CD14-positive monocyte (primary cell): ENCODE measurements around the gene VWF. TPM values are rescaled to one million over a fixed set of nuclear protein-coding genes. Genes with fewer than 3 reads are reported as not detected.
A peak's percentile ranks its signal among the peaks of the same experiment; 100 is the strongest.

Source experiments
- DNase-seq, 3 donors: peaks; one replicate each; pipeline ENCODE4 v3.0.0-alpha.2; 2011 to 2022
- H2AFZ ChIP-seq: 2 replicates; pipeline ENCODE4 v1.6.0; 2012; ENCODE audit warnings: mild to moderate bottlenecking, low read depth, low read length, inconsistent platforms; ENCODE audit not compliant: insufficient read depth, poor library complexity, severe bottlenecking
- H3K27ac ChIP-seq, 2 donors: 1 replicate in 1 of 2; 2 replicates in 1 of 2; pipeline ENCODE4 v1.5.1; 2012 to 2013; ENCODE audit warnings: low read length in 2 of 2, control low read depth in 1 of 2, inconsistent platforms in 1 of 2, low read depth in 1 of 2, mild to moderate bottlenecking in 1 of 2
- H3K27me3 ChIP-seq, 2 donors: one replicate each; pipeline versions ENCODE4 v1.6.0 to v1.6.1; 2011 to 2013; ENCODE audit warnings: low read length in 2 of 2; ENCODE audit not compliant: control insufficient read depth in 2 of 2, insufficient read depth in 2 of 2
- H3K36me3 ChIP-seq, 2 donors: replicated peaks in 1 of 2; 1 replicate in 1 of 2; 2 replicates in 1 of 2; pipeline versions ENCODE4 v1.5.1 to v1.6.1; 2012 to 2013; ENCODE audit warnings: low read length in 2 of 2, control low read depth in 1 of 2, inconsistent platforms in 1 of 2, mild to moderate bottlenecking in 1 of 2; ENCODE audit not compliant: insufficient read depth in 2 of 2, control insufficient read depth in 1 of 2
- H3K4me1 ChIP-seq, 2 donors: 1 replicate in 1 of 2; 2 replicates in 1 of 2; pipeline versions ENCODE4 v1.5.1 to v1.6.1; 2012 to 2013; ENCODE audit warnings: low read length in 2 of 2, control low read depth in 1 of 2, inconsistent platforms in 1 of 2, mild to moderate bottlenecking in 1 of 2, moderate library complexity in 1 of 2; ENCODE audit not compliant: insufficient read depth in 2 of 2, control insufficient read depth in 1 of 2
- H3K4me2 ChIP-seq: replicated peaks from 2 replicates; pipeline ENCODE3; 2012; ENCODE audit warnings: low read length, moderate library complexity, mild to moderate bottlenecking; ENCODE audit not compliant: poor library complexity, severe bottlenecking; ENCODE audit errors: extremely low read depth
- H3K4me3 ChIP-seq, 3 experiments: fragments of 200-600 bp in 1 of 3; sonication (generic) in 1 of 3; replicated peaks in 1 of 3; 1 replicate in 2 of 3; 2 replicates in 1 of 3; pipeline ENCODE4 v1.5.1; 2011 to 2013; ENCODE audit warnings: low read length in 3 of 3, mild to moderate bottlenecking in 3 of 3, control low read depth in 2 of 3, low read depth in 2 of 3, inconsistent platforms in 1 of 3, moderate library complexity in 1 of 3
- H3K79me2 ChIP-seq: 2 replicates; pipeline ENCODE4 v1.6.0; 2012; ENCODE audit warnings: mild to moderate bottlenecking, control low read depth, inconsistent platforms, low read length, moderate library complexity; ENCODE audit not compliant: insufficient read depth
- H3K9ac ChIP-seq: 2 replicates; pipeline ENCODE4 v1.6.0; 2017; ENCODE audit warnings: low read length, mild to moderate bottlenecking; ENCODE audit not compliant: insufficient read depth, poor library complexity, severe bottlenecking
- H3K9me3 ChIP-seq, 2 donors: replicated peaks in 1 of 2; 1 replicate in 1 of 2; 2 replicates in 1 of 2; pipeline versions ENCODE4 v1.5.1 to v1.6.1; 2012 to 2013; ENCODE audit warnings: low read length in 2 of 2, control low read depth in 1 of 2; ENCODE audit not compliant: control insufficient read depth in 1 of 2, insufficient read depth in 1 of 2
- H4K20me1 ChIP-seq: 2 replicates; pipeline ENCODE4 v1.6.0; 2012; ENCODE audit warnings: mild to moderate bottlenecking, low read length, control low read depth, moderate library complexity; ENCODE audit not compliant: insufficient read depth
- H3K27ac Mint-ChIP-seq, 7 donors: one replicate each; pipeline ENCODE4 v1.8.0; 2020; ENCODE audit warnings: mild to moderate bottlenecking in 7 of 7, mixed read lengths in 7 of 7, moderate library complexity in 6 of 7, inconsistent platforms in 2 of 7
- H3K27me3 Mint-ChIP-seq, 3 donors: one replicate each; pipeline ENCODE4 v1.8.0; 2021 to 2022; ENCODE audit warnings: low read depth in 3 of 3, mild to moderate bottlenecking in 3 of 3, mixed read lengths in 3 of 3, moderate library complexity in 3 of 3, inconsistent platforms in 1 of 3
- H3K36me3 Mint-ChIP-seq, 2 donors: one replicate each; pipeline ENCODE4 v1.8.0; 2020; ENCODE audit warnings: mixed read lengths in 2 of 2, inconsistent platforms in 1 of 2, mild to moderate bottlenecking in 1 of 2
- H3K4me1 Mint-ChIP-seq: one replicate; pipeline ENCODE4 v1.8.0; 2020; ENCODE audit warnings: mild to moderate bottlenecking, mixed read lengths
- H3K4me3 Mint-ChIP-seq, 2 donors: one replicate each; pipeline ENCODE4 v1.8.0; 2020; ENCODE audit warnings: mild to moderate bottlenecking in 2 of 2, mixed read lengths in 2 of 2, moderate library complexity in 1 of 2
- H3K9me3 Mint-ChIP-seq, 7 donors: one replicate each; pipeline ENCODE4 v1.8.0; 2020 to 2022; ENCODE audit warnings: mixed read lengths in 7 of 7, mild to moderate bottlenecking in 6 of 7, moderate library complexity in 6 of 7, inconsistent platforms in 2 of 7
- WGBS: methylation state at CpG from one replicate; pipeline ENCODE4 v1.1.5; 2013; ENCODE audit warnings: missing lambda C conversion rate; ENCODE audit not compliant: insufficient coverage; 5-methylcytosine and 5-hydroxymethylcytosine counted together
- intact Hi-C, 2 donors: fragments of 100-400 bp; cut with micrococcal nuclease; formaldehyde crosslinking; loops; one replicate each; pipeline versions ENCODE4 v1.15.0 to v1.15.1; 2023
- polyA plus RNA-seq, 3 donors: library from polyadenylated mRNA; depleted of rRNA in 1 of 3; unstranded in 2 of 3; stranded (reverse) in 1 of 3; fragments of 300-500 nt in 2 of 3; fragments of >200 nt in 1 of 3; fragmentation: Illumina TruSeq in 2 of 3; gene quantifications; 1 replicate in 2 of 3; 2 replicates in 1 of 3; pipeline ENCODE4 v1.2.3, GENCODE V29; 2012 to 2021
- TF ChIP-seq, protein P1 (sequence below): fragments of 200-600 bp; IDR thresholded peaks from one replicate; pipeline ENCODE4 v1.8.0; 2022; ENCODE audit warnings: antibody characterized with exemption, mild to moderate bottlenecking

VWF gene
- polyA plus RNA-seq, 3 donors, result 0.17 to 0.49 (median 0.48) TPM

DNA sequence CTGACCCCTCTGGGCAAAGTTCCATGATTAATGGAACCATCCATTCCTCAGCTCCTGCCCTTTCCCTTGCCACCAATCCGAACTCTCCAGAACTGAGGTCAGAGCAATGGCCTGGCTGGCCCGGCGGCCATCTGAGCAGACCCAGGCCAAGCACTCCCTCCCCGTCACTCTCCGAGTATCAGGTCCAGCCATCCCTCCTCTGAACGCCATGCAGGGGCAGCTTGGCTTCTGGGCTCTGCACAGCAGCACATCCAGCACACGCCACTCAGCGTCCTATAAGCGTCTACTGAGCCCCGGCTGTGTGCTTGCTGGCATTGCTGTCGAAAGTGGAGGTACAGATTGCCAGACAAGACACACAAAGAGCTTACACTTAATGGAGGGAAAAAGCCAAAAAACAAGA, 34.3 kb upstream of the VWF start:
- Histone ChIP-seq H4K20me1 (no peaks in the 10 kb centered on the region), H3K27me3 (no peaks in the 10 kb centered on the region), H3K4me1 (peaks cover 3 to 13% of the 10 kb centered on the region in 2 donors), H3K9ac (no peak overlapping the region), H2AFZ (no peak overlapping the region), H3K79me2 (no peaks in the 10 kb centered on the region), H3K36me3 (no peaks in the 10 kb centered on the region), H3K27ac (no peak overlapping the region), H3K4me3 (no peak overlapping the region), H3K9me3 (no peaks in the 10 kb centered on the region), H3K4me2 (no peak overlapping the region)
- Mint-ChIP-seq H3K27ac (peak overlapping the region in 2 of 7 donors; percentile 55), H3K4me3 (peak overlapping the region in 1 of 2 donors; percentile 74), H3K36me3 (peaks cover 2 to 8% of the 10 kb centered on the region in 2 donors), H3K9me3 (peaks cover 0 to 3% (median 0%) of the 10 kb centered on the region in 7 donors), H3K4me1 (peaks cover 39% of the 10 kb centered on the region), H3K27me3 (peaks cover 15 to 25% (median 23%) of the 10 kb centered on the region in 3 donors)
- TF ChIP-seq, protein P1, sequence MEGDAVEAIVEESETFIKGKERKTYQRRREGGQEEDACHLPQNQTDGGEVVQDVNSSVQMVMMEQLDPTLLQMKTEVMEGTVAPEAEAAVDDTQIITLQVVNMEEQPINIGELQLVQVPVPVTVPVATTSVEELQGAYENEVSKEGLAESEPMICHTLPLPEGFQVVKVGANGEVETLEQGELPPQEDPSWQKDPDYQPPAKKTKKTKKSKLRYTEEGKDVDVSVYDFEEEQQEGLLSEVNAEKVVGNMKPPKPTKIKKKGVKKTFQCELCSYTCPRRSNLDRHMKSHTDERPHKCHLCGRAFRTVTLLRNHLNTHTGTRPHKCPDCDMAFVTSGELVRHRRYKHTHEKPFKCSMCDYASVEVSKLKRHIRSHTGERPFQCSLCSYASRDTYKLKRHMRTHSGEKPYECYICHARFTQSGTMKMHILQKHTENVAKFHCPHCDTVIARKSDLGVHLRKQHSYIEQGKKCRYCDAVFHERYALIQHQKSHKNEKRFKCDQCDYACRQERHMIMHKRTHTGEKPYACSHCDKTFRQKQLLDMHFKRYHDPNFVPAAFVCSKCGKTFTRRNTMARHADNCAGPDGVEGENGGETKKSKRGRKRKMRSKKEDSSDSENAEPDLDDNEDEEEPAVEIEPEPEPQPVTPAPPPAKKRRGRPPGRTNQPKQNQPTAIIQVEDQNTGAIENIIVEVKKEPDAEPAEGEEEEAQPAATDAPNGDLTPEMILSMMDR, result no peak
- intact Hi-C loops, result no loop called here
- WGBS, result 100% methylated on average over 9 of the region's 11 CpGs
- DNase-seq, result no peak

DNA sequence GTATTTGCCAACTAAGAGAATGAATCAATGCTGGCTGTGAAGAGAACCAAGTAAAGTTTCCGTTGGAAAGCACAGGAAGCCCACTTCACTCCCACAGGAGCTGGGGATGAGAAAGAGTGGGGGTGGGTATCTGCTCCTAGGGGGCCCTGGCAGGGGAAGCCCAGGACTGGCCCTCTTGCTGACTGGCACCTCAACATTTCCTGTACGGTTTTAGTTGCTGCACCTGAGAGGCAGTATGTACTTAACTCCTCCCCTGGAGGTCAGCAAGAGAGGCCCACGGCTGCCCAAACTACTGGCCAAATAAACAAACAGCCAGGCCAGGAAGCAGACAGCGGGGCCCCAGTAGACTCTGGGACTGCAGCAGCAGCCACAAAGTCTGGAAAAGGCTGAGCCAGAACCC, 33.8 kb upstream of the VWF start:
- Histone ChIP-seq H3K27ac (no peak overlapping the region), H3K9ac (no peak overlapping the region), H2AFZ (no peak overlapping the region), H3K4me1 (peaks cover 0 to 8% of the 10 kb centered on the region in 2 donors), H3K4me3 (no peak overlapping the region), H3K4me2 (no peak overlapping the region), H4K20me1 (no peaks in the 10 kb centered on the region), H3K9me3 (no peaks in the 10 kb centered on the region), H3K79me2 (no peaks in the 10 kb centered on the region), H3K27me3 (no peaks in the 10 kb centered on the region), H3K36me3 (no peaks in the 10 kb centered on the region)
- intact Hi-C loops, result no loop called here
- DNase-seq, result no peak
- Mint-ChIP-seq H3K4me1 (peaks cover 34% of the 10 kb centered on the region), H3K9me3 (peaks cover 0 to 3% (median 0%) of the 10 kb centered on the region in 7 donors), H3K36me3 (peaks cover 2 to 8% of the 10 kb centered on the region in 2 donors), H3K4me3 (no peak overlapping the region), H3K27ac (no peak overlapping the region), H3K27me3 (peaks cover 15 to 25% (median 23%) of the 10 kb centered on the region in 3 donors)
- TF ChIP-seq, protein P1, result no peak
- 27% methylated on average over 3 of the region's 4 CpGs for WGBS
